Hematopoietic multipotent progenitor cell treated with erythropoietin and hydrocortisone succinate and interleukin-3 and kit ligand, for 6 days (in vitro differentiated cells): ENCODE measurements around the gene AAK1.
A peak's percentile ranks its signal among the peaks of the same experiment; 100 is the strongest.
"Not testable (repeated sequence)": the region's sequence is repeated elsewhere in the genome, so short reads cannot be mapped to it uniquely, and the experiment has no call there.

Source experiments
- DNase-seq: peaks from one replicate; pipeline ENCODE4 v3.0.0-alpha.2; 2015

AAK1 gene

GRCh38 chr2:69567157-69567908, 76.2 kb downstream of the AAK1 start:
- no peak for DNase-seq

DNA sequence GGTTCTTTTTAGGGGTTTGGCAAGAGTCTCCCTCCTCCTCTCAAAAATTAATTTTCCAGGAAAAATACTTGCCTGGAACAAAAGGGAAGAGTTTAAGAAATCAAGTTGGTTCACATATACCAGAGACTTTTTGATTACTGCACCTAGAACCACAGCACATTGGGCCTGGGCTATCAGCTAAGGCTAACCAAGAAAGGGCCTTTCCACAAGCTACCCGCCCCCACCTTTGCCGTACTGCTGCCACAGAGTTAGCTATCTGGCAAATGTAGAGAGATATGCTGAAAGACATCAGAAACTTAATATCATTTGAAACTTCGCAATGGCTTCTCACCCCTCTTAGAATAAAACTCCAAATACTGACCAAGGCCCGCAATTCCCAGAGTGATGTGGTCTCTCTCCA, 76.9 kb downstream of the AAK1 start:
- DNase-seq = no peak

GRCh38 chr2:69565431-69565839, 78.1 kb downstream of the AAK1 start:
- peak; percentile 84 for DNase-seq

DNA sequence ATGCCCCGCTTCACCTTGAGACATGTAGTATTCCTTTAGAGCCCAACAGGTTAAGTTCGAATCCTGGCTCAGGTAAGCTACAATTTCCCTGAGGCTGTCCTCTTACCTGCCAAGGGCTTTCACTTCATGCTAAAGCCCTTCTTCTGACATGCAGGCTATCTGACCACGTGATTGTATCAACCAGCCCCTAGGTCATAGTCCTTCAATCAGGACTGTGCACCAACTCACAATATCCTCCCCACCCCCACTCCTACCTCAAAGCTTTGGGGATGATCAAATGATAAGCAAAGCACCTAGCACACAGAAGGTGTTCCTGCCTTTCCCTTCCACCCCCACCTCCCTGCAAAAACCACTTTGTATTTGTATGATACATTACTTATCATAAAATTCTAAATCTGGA, 78.9 kb downstream of the AAK1 start:
- no peak for DNase-seq

- no peak for DNase-seq
Observed at GRCh38 chr2:69563021-69563420, 80.5 kb downstream of the AAK1 start.

- DNase-seq = peak; percentile 40
Observed at GRCh38 chr2:69561101-69561500, 82.4 kb downstream of the AAK1 start.

DNA sequence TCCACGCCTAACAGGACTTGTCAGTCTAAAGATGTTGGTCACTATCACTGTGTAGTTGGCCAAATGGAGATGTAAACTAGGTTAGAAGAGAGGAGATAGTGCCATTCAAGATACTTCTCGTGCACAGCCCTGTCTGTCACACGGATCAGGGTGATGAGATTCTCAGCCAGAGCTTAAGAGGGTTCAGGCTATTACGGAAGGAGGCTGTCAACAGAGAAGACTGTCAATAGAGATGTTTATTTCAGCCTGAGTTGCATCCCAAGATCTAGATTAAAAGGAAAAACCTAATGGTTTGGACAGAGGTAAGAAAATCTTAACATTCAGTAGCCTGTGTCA, 83.4 kb downstream of the AAK1 start:
- DNase-seq = no peak

DNA sequence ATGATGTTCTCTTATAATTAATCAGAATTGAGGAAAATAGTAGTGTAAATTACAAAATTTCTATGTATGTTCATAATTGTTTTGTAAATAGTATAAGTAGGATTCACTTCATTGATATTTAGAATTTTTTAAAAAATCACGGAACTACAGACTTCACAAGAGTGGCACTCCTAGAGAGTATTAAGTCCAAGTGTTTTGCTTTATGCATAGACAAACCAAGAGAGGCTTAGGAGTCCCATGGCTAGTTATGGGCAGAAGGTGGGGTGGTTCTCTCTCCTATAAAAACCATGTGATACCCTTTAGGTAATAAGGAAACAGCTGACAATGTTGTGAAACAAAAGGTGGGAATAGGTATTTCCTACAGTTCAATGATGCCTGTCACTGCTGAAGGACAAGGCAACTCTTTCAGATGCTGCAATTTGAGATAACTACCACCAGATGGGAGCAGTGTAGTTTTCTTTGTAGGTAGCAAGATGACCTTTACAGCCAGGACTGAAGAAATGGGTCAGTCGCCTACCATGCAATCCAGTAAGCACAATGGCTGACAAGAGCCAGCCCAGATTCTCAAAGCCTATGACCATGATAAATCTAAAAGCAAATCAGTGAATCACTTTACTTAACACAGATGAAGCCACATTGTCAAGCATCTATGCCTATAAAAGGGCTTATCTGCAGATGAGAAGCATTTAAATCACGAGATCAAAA, 83.9 kb downstream of the AAK1 start:
- peak; percentile 81 for DNase-seq

- DNase-seq = no peak
Observed at GRCh38 chr2:69556008-69556407, 87.5 kb downstream of the AAK1 start.

- peak; percentile 23 for DNase-seq
Observed at GRCh38 chr2:69554981-69555380, 88.6 kb downstream of the AAK1 start.

- DNase-seq = no peak
Observed at GRCh38 chr2:69554568-69554967, 89.0 kb downstream of the AAK1 start.

DNA sequence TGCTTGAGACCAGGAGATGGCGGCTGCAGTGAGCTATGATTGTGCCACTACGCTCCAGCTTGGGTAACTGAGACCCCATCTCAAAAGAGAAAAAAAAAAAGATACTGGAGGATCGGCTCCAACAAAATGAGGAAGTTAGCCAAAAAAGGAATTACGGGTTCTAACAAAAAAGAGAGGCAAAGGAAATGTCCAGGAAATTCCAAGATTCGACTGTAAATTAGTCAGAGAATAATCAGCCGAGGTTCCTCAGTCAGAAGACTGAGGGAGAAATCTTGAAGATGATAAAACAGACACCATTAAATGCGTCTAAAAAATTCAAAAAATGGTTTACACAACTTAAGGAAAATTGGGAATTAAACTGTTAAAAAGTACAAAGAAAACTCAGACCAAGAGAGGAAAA, 89.5 kb downstream of the AAK1 start:
- no peak for DNase-seq

DNA sequence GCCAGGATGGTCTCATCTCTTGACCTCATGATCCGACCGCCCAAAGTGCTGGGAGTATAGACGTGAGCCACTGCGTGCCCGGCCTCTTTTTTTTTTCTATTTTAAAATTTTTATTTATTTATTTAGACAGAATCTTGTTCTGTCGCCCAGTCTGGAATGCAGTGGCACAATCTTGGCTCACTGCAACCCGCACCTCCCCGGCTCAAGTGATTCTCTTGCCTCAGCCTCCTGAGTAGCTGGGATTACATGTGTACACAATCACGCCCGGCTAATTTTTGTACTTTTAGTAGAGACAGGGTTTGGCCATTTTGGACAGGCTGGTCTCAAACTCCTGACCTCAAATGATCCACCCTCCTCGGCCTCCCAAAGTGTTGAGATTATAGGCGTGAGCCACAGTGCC, 93.0 kb downstream of the AAK1 start:
- DNase-seq = not testable (repeated sequence)

DNA sequence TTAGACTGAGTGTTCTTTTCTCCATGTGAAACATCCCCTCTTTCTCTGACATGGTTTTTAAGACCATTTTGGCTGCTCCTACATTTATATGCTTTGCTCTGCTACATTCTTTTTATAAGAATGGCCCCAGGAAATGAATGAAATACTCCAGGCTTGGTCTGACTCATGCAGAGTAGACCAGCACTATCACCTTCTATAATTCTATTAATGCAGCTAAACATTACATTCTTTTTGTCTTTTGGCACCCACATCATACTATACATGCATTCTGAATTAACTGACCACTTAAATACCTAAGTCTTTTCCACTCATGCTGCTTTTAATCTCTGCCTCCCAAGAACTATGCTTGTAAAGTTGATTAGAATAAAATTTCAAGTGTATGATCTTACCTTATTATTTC, 94.1 kb downstream of the AAK1 start:
- DNase-seq = no peak

DNA sequence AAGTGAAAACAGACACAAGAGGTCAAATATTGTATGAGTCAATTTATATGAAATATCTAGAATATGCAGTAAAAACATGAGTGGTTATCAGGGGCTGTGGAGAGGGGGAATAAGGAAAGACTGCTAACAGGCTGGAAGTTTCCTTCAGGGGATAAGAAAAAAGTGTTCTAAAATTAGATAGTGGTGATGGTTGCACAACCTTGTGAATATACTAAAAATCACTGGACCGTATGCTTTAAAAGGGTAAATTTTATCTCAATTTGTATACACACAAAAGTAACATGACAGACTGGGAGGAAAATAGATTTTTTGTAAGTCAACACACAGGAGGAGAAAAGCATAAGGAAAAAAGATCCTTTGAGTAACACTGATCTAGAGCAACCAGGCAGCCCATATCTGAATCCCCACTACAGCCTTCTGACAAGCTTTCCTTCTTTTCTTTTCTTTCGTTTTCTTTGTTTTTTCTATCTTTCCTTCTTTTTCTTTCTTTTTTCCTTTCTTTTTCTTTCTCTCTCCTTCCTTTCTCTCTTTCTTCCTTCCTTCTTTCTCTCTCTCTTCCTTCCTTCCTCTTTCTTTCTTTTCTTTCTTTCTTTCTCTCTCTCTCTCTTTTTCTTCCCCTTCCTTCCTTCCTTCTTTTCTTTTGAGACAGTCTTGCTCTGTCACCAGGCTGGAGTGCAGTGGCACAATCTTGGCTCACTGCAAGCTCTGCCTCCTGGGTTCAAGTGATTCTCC, 95.4 kb downstream of the AAK1 start:
- DNase-seq = no peak

GRCh38 chr2:69546646-69547045, 96.9 kb downstream of the AAK1 start:
- no peak for DNase-seq

GRCh38 chr2:69545477-69545932, 98.0 kb downstream of the AAK1 start:
- DNase-seq = no peak

DNA sequence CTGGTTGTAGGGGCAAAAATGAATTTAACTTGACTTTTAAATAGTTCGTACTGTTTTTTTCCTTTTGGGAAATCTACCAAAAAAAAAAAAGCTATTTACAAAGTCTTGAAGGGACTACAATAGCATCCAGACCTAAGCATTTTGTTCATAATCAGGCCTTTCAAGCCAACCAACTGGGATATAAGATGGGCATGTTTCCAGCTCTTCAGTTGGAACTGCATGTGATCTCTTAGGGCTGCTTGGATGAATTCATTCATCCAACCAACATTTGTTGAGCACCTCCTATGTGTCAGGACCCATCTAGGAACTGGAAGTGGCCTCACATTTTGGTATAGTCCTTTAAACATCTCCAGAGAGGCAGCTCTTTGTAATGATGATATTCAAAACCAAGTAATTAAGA, 98.6 kb downstream of the AAK1 start:
- DNase-seq = peak; percentile 24

- DNase-seq = no peak
Observed at GRCh38 chr2:69539549-69539908, 104.0 kb downstream of the AAK1 start.

- no peak for DNase-seq
Observed at GRCh38 chr2:69538872-69539548, 104.5 kb downstream of the AAK1 start.

DNA sequence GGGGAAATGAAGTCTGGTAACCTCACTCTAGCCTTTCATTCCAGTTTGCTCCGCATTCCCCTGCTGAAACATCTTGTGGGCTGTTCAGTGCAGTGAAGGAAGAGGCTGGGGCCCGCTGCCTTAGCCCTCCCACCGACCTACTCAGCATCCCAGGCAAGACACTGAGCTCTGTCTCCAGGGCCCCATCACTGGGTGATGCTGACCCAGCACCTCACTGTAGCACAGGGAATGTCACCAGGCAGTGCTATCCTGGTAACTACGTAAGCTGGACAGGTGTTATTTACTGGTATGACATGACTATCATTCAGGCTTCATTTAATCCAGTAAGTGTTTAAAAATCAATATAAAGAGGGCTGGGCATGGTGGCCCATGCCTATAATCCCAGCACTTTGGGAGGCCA, 105.3 kb downstream of the AAK1 start:
- no peak for DNase-seq

- DNase-seq = no peak
Observed at GRCh38 chr2:69535817-69536241, 107.7 kb downstream of the AAK1 start.

- no peak for DNase-seq
Observed at GRCh38 chr2:69531186-69531585, 112.4 kb downstream of the AAK1 start.
